ENCODE measurements around the gene ERGIC1. TPM values are rescaled to one million over a fixed set of nuclear protein-coding genes. Genes with fewer than 3 reads are reported as not detected.

The ERGIC1 gene
- total RNA-seq (2014; rRNA removed; shearing (Covaris generic)) (92.2 and 99.9 TPM in 2 replicates), polyA plus RNA-seq (2016; fragmentation: Nextera tagmentation; extraction: Ambion mirVana) (21.2 and 25.2 TPM in 2 replicates)
- long read RNA-seq, partial matches to known transcripts, result 3 of 8 reads
- long read RNA-seq, other reads (novel, unspliced or antisense), result 4 of 8 reads

GRCh38 chr5:172833686-172834414 is at the start of gene ERGIC1:
Gene ERGIC1, plus strand, starts transcription at chr5:172834251. Its CDS starts 163 bp downstream, at chr5:172834414.
- peak within 1 kb of the TSS; percentile 90 for H3K4me3 Mint-ChIP-seq
- DNase-seq (ENCODE audit: low spot score) (peak; percentile 89), ATAC-seq (peak; percentile 76)
- H3F3A ChIP-seq (replicated peaks; ENCODE audit: low read depth), result peaks cover 7% of the 10 kb centered on the region; the same call in 1 of the 2 replicates
- peaks cover 13% of the 10 kb centered on the region; the same call in 2 of the 3 replicates for H3K36me3 Mint-ChIP-seq (ENCODE audit: low read depth)
- H3K27ac ChIP-seq (ENCODE audit: low read depth), result peak within 1 kb of the TSS; percentile 97
- H3K4me1 ChIP-seq (ENCODE audit: insufficient read depth), result peaks cover 20% of the 10 kb centered on the region
- H3K4me3 ChIP-seq, result peak within 1 kb of the TSS; percentile 88
- peaks cover 12% of the 10 kb centered on the region; the same call in 1 of the 2 replicates for H4K20me1 ChIP-seq (replicated peaks; ENCODE audit: insufficient read depth)
- H3K79me2 ChIP-seq (replicated peaks; ENCODE audit: insufficient read depth), result peaks cover 44% of the 10 kb centered on the region
- H3K4me2 ChIP-seq, result peak within 1 kb of the TSS; percentile 93
- peaks cover 30% of the 10 kb centered on the region for H3K4me1 Mint-ChIP-seq
- H3K27me3 ChIP-seq (ENCODE audit: insufficient read depth), result no peaks in the 10 kb centered on the region
- H3K9me3 Mint-ChIP-seq, result no peaks in the 10 kb centered on the region; the same call in 2 of the 3 replicates
- TF ChIP-seq POLR2AphosphoS5 (IDR thresholded peaks at IDR 0.05; ENCODE audit: low read depth) (peak; percentile 67), CREB1 (CRISPR knock-in tag; IDR thresholded peaks at IDR 0.05; ENCODE audit: low read depth) (peak; percentile 80), NANOG (IDR thresholded peaks at IDR 0.05; ENCODE audit: borderline replicate concordance) (no peak), EZH2 (IDR thresholded peaks at IDR 0.05; ENCODE audit: low read depth, unreplicated experiment) (no peak)
- H3K36me3 ChIP-seq (ENCODE audit: insufficient read depth), result no peaks in the 10 kb centered on the region; the same call in 1 of the 2 replicates
- H3K27ac Mint-ChIP-seq, result peak within 1 kb of the TSS; percentile 99
- peaks cover 8% of the 10 kb centered on the region for H3K27me3 Mint-ChIP-seq (ENCODE audit: insufficient read depth, low read depth, poor library complexity)
- H2AFZ ChIP-seq, result peak within 1 kb of the TSS; percentile 88
- no peaks in the 10 kb centered on the region for H3K9me2 ChIP-seq (ENCODE audit: insufficient read depth)

- H3K4me1 Mint-ChIP-seq, result peaks cover 9% of the 10 kb centered on the region; the same call in 2 of the 3 replicates
- Histone ChIP-seq H3K9me2 (ENCODE audit: insufficient read depth) (no peaks in the 10 kb centered on the region), H3K4me1 (ENCODE audit: insufficient read depth) (peaks cover 6% of the 10 kb centered on the region; the same call in 1 of the 2 replicates), H3K27ac (ENCODE audit: low read depth) (no peak overlapping the region), H3K27me3 (ENCODE audit: insufficient read depth) (no peaks in the 10 kb centered on the region), H4K20me1 (replicated peaks; ENCODE audit: insufficient read depth) (no peaks in the 10 kb centered on the region), H3K79me2 (replicated peaks; ENCODE audit: insufficient read depth) (no peaks in the 10 kb centered on the region), H3K4me2 (no peak overlapping the region), H3K36me3 (ENCODE audit: insufficient read depth) (no peaks in the 10 kb centered on the region), H3K4me3 (no peak overlapping the region), H3F3A (replicated peaks; ENCODE audit: low read depth) (no peaks in the 10 kb centered on the region), H2AFZ (no peak overlapping the region)
- no peaks in the 10 kb centered on the region for H3K36me3 Mint-ChIP-seq (ENCODE audit: low read depth)
- ATAC-seq (no peak), DNase-seq (ENCODE audit: low spot score) (no peak)
- no peaks in the 10 kb centered on the region for H3K9me3 Mint-ChIP-seq
- peaks cover 5% of the 10 kb centered on the region for H3K27me3 Mint-ChIP-seq (ENCODE audit: insufficient read depth, low read depth, poor library complexity)
- no peak for TF ChIP-seq STAT1 (IDR thresholded peaks at IDR 0.05; ENCODE audit: unreplicated experiment)
- TF ChIP-seq NANOG (IDR thresholded peaks at IDR 0.05; ENCODE audit: borderline replicate concordance), result no peak
- H3K27ac Mint-ChIP-seq, result no peak overlapping the region
- no peak overlapping the region for H3K4me3 Mint-ChIP-seq
These were observed 48.5 kb upstream of the ERGIC1 start for GRCh38 chr5:172785429-172786088.

- Mint-ChIP-seq H3K36me3 (ENCODE audit: low read depth) (no peaks in the 10 kb centered on the region), H3K27ac (no peak overlapping the region), H3K9me3 (no peaks in the 10 kb centered on the region), H3K4me3 (no peak overlapping the region), H3K4me1 (peaks cover 9% of the 10 kb centered on the region; the same call in 2 of the 3 replicates), H3K27me3 (ENCODE audit: insufficient read depth, low read depth, poor library complexity) (peaks cover 8% of the 10 kb centered on the region)
- no peaks in the 10 kb centered on the region for H3K9me2 ChIP-seq (ENCODE audit: insufficient read depth)
- no peaks in the 10 kb centered on the region for H3K27me3 ChIP-seq (ENCODE audit: insufficient read depth)
- DNase-seq (ENCODE audit: low spot score) (no peak), ATAC-seq (no peak)
- no peak overlapping the region for H3K27ac ChIP-seq (ENCODE audit: low read depth)
- no peaks in the 10 kb centered on the region for H3F3A ChIP-seq (replicated peaks; ENCODE audit: low read depth)
- no peak overlapping the region for H2AFZ ChIP-seq
- no peaks in the 10 kb centered on the region for H3K79me2 ChIP-seq (replicated peaks; ENCODE audit: insufficient read depth)
- H3K4me2 ChIP-seq, result no peak overlapping the region
- H3K4me1 ChIP-seq (ENCODE audit: insufficient read depth), result peaks cover 6% of the 10 kb centered on the region; the same call in 1 of the 2 replicates
- H3K36me3 ChIP-seq (ENCODE audit: insufficient read depth), result no peaks in the 10 kb centered on the region
- no peak overlapping the region for H3K4me3 ChIP-seq
- no peaks in the 10 kb centered on the region for H4K20me1 ChIP-seq (replicated peaks; ENCODE audit: insufficient read depth)
- TF ChIP-seq, protein P1, sequence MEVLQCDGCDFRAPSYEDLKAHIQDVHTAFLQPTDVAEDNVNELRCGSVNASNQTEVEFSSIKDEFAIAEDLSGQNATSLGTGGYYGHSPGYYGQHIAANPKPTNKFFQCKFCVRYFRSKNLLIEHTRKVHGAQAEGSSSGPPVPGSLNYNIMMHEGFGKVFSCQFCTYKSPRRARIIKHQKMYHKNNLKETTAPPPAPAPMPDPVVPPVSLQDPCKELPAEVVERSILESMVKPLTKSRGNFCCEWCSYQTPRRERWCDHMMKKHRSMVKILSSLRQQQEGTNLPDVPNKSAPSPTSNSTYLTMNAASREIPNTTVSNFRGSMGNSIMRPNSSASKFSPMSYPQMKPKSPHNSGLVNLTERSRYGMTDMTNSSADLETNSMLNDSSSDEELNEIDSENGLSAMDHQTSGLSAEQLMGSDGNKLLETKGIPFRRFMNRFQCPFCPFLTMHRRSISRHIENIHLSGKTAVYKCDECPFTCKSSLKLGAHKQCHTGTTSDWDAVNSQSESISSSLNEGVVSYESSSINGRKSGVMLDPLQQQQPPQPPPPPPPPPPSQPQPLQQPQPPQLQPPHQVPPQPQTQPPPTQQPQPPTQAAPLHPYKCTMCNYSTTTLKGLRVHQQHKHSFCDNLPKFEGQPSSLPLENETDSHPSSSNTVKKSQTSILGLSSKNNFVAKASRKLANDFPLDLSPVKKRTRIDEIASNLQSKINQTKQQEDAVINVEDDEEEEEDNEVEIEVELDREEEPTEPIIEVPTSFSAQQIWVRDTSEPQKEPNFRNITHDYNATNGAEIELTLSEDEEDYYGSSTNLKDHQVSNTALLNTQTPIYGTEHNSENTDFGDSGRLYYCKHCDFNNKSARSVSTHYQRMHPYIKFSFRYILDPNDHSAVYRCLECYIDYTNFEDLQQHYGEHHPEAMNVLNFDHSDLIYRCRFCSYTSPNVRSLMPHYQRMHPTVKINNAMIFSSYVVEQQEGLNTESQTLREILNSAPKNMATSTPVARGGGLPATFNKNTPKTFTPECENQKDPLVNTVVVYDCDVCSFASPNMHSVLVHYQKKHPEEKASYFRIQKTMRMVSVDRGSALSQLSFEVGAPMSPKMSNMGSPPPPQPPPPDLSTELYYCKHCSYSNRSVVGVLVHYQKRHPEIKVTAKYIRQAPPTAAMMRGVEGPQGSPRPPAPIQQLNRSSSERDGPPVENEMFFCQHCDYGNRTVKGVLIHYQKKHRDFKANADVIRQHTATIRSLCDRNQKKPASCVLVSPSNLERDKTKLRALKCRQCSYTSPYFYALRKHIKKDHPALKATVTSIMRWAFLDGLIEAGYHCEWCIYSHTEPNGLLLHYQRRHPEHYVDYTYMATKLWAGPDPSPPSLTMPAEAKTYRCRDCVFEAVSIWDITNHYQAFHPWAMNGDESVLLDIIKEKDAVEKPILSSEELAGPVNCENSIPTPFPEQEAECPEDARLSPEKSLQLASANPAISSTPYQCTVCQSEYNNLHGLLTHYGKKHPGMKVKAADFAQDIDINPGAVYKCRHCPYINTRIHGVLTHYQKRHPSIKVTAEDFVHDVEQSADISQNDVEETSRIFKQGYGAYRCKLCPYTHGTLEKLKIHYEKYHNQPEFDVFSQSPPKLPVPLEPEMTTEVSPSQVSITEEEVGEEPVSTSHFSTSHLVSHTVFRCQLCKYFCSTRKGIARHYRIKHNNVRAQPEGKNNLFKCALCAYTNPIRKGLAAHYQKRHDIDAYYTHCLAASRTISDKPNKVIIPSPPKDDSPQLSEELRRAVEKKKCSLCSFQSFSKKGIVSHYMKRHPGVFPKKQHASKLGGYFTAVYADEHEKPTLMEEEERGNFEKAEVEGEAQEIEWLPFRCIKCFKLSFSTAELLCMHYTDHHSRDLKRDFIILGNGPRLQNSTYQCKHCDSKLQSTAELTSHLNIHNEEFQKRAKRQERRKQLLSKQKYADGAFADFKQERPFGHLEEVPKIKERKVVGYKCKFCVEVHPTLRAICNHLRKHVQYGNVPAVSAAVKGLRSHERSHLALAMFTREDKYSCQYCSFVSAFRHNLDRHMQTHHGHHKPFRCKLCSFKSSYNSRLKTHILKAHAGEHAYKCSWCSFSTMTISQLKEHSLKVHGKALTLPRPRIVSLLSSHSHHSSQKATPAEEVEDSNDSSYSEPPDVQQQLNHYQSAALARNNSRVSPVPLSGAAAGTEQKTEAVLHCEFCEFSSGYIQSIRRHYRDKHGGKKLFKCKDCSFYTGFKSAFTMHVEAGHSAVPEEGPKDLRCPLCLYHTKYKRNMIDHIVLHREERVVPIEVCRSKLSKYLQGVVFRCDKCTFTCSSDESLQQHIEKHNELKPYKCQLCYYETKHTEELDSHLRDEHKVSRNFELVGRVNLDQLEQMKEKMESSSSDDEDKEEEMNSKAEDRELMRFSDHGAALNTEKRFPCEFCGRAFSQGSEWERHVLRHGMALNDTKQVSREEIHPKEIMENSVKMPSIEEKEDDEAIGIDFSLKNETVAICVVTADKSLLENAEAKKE (CRISPR knock-in tag; IDR thresholded peaks at IDR 0.05), result no peak
- no peak for TF ChIP-seq CREB1 (CRISPR knock-in tag; IDR thresholded peaks at IDR 0.05; ENCODE audit: low read depth)
These were observed 47.2 kb upstream of the ERGIC1 start for GRCh38 chr5:172786736-172787462.
